HCT116 (cell line): Measurements from ENCODE around the gene DPP10.

Source experiments
- EZH2 ChIP-seq: fragments of 200-600 bp; sonication (generic); IDR thresholded peaks from 2 replicates; pipeline ENCODE4 v1.6.1; 2017; ENCODE audit warnings: antibody characterized with exemption, mixed run types
- EZH2phosphoT487 ChIP-seq: fragments of 200-600 bp; IDR thresholded peaks from 2 replicates; pipeline ENCODE4 v1.6.1; 2018; ENCODE audit warnings: antibody characterized with exemption, borderline replicate concordance
- POLR2A ChIP-seq: IDR thresholded peaks from 2 replicates; pipeline ENCODE4 v1.7.0; 2011; ENCODE audit warnings: borderline replicate concordance; ENCODE audit not compliant: insufficient read depth, insufficient read length; ENCODE audit errors: extremely low read depth
- TF ChIP-seq, protein P1 (sequence below), 3 experiments: fragments of 200-600 bp in 1 of 3; sonication (generic) in 1 of 3; IDR thresholded peaks in 2 of 3; conservative IDR thresholded peaks in 1 of 3; 2 replicates each; pipeline ENCODE4 v1.5.1; 2012 to 2017; ENCODE audit warnings: low read depth in 2 of 3, low read length in 2 of 3, antibody characterized with exemption in 1 of 3, borderline replicate concordance in 1 of 3, control low read depth in 1 of 3, mild to moderate bottlenecking in 1 of 3, mixed read lengths in 1 of 3, mixed run types in 1 of 3, moderate library complexity in 1 of 3; ENCODE audit not compliant: insufficient read depth in 1 of 3
- TF ChIP-seq, protein P2 (sequence below): IDR thresholded peaks from 2 replicates; pipeline ENCODE4 v1.6.1; 2011; ENCODE audit warnings: mild to moderate bottlenecking, low read length, moderate library complexity; ENCODE audit not compliant: insufficient replicate concordance; ENCODE audit errors: extremely low read depth
- TF ChIP-seq, protein P3 (sequence below): IDR thresholded peaks from 2 replicates; pipeline ENCODE4 v1.6.1; 2012; ENCODE audit warnings: low read depth

DNA sequence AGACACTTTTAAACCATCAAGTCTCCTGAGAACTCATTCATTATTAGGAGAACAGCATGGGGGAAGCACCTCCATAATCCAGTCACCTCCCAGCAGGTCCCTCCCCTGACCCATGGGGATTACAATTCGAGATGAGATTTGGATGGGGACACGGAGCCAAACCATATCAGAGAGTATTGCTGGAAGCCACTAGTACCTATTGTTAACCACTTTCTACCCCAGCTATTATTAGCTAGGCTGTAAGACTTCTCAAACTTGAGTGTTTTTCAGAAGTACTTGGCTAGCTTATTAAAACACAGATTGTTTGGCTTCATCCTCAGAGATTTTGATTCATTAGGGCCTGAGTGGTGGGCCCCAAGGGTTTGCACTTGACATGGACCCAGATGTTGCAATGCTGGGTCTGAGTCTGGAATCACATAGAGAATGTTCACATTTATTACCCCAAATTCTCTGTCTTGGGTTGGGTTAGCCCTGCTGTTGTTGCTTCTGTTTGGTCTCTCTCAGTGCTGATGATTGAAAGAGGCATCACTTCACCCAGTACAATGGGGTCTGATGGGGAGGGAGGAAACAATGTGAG lies 506.9 kb downstream of the DPP10 start:
- TF ChIP-seq, protein P1, sequence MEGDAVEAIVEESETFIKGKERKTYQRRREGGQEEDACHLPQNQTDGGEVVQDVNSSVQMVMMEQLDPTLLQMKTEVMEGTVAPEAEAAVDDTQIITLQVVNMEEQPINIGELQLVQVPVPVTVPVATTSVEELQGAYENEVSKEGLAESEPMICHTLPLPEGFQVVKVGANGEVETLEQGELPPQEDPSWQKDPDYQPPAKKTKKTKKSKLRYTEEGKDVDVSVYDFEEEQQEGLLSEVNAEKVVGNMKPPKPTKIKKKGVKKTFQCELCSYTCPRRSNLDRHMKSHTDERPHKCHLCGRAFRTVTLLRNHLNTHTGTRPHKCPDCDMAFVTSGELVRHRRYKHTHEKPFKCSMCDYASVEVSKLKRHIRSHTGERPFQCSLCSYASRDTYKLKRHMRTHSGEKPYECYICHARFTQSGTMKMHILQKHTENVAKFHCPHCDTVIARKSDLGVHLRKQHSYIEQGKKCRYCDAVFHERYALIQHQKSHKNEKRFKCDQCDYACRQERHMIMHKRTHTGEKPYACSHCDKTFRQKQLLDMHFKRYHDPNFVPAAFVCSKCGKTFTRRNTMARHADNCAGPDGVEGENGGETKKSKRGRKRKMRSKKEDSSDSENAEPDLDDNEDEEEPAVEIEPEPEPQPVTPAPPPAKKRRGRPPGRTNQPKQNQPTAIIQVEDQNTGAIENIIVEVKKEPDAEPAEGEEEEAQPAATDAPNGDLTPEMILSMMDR (IDR thresholded peaks at IDR 0.05 in 2 of 3, conservative IDR thresholded peaks at IDR 0.05 in 1 of 3; ENCODE audit: borderline replicate concordance in 1 of 3, insufficient read depth in 1 of 3, low read depth in 2 of 3, low read length in 2 of 3): no peak
- TF ChIP-seq EZH2phosphoT487 (no peak), POLR2A (no peak), EZH2 (no peak)
- TF ChIP-seq, protein P2, sequence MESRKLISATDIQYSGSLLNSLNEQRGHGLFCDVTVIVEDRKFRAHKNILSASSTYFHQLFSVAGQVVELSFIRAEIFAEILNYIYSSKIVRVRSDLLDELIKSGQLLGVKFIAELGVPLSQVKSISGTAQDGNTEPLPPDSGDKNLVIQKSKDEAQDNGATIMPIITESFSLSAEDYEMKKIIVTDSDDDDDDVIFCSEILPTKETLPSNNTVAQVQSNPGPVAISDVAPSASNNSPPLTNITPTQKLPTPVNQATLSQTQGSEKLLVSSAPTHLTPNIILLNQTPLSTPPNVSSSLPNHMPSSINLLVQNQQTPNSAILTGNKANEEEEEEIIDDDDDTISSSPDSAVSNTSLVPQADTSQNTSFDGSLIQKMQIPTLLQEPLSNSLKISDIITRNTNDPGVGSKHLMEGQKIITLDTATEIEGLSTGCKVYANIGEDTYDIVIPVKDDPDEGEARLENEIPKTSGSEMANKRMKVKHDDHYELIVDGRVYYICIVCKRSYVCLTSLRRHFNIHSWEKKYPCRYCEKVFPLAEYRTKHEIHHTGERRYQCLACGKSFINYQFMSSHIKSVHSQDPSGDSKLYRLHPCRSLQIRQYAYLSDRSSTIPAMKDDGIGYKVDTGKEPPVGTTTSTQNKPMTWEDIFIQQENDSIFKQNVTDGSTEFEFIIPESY: no peak
- TF ChIP-seq, protein P3, sequence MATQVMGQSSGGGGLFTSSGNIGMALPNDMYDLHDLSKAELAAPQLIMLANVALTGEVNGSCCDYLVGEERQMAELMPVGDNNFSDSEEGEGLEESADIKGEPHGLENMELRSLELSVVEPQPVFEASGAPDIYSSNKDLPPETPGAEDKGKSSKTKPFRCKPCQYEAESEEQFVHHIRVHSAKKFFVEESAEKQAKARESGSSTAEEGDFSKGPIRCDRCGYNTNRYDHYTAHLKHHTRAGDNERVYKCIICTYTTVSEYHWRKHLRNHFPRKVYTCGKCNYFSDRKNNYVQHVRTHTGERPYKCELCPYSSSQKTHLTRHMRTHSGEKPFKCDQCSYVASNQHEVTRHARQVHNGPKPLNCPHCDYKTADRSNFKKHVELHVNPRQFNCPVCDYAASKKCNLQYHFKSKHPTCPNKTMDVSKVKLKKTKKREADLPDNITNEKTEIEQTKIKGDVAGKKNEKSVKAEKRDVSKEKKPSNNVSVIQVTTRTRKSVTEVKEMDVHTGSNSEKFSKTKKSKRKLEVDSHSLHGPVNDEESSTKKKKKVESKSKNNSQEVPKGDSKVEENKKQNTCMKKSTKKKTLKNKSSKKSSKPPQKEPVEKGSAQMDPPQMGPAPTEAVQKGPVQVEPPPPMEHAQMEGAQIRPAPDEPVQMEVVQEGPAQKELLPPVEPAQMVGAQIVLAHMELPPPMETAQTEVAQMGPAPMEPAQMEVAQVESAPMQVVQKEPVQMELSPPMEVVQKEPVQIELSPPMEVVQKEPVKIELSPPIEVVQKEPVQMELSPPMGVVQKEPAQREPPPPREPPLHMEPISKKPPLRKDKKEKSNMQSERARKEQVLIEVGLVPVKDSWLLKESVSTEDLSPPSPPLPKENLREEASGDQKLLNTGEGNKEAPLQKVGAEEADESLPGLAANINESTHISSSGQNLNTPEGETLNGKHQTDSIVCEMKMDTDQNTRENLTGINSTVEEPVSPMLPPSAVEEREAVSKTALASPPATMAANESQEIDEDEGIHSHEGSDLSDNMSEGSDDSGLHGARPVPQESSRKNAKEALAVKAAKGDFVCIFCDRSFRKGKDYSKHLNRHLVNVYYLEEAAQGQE: no peak
